HG03135 (cell line): ENCODE results near the gene CMC1.

Experiments
- ATAC-seq: cut with Tn5 transposase; IDR thresholded peaks from one replicate; pipeline ENCODE4 v1.9.1; 2021; ENCODE audit warnings: mild to moderate bottlenecking, moderate library complexity; ENCODE audit not compliant: unreplicated experiment

Gene CMC1

DNA sequence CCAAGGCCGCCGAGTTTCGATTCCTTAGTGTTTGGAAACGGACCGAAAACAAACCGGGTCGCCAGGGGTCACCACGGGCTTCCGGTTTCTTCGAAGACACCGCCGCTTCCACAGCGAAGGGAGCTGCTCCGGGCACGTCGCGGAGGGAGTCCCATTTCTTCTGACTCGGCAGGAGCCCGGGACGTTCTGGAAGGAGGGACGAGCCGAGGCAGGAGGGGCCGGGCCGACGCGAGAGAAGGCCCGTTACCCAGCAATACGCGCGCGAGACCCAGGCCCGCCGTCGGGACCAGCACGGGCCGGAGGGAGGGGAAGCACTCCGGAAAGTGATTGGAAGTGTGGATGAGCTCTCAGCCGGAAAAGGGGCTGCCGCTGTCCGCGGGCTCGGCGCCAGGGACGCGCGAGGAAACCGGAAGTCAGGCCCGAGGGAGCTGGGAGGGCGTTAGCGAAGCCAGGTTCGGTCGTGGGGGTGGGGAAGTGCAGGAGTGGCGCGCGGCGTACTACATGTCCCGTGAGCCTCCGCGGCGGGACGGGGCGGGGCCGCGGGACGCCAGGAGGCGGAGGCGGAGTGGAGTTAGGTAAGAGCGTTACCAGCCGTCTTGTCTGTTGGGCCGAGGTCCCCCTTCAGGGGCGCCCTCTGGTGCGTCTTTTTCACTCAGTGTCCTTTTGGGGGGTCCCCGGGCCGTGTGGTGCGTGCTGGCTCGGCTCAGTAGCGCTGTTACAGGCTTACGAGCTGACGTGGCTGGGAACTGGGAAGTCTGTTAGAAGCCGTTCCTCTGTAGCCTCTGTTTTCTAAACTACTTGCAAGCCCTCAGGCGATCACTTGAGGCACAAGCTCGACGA, 107.4 kb downstream of the CMC1 start, which contains the start of the genes AZI2 and ZCWPW2:
TSS of gene AZI2 (minus strand) at position 196 of the 840 bp plus-strand sequence. CDS start 8,207 bp downstream, outside the sequence.
TSS of gene ZCWPW2 (plus strand) at position 93 of the 840 bp plus-strand sequence. CDS start 64,348 bp downstream, outside the sequence.
- peak; percentile 89 for ATAC-seq

DNA sequence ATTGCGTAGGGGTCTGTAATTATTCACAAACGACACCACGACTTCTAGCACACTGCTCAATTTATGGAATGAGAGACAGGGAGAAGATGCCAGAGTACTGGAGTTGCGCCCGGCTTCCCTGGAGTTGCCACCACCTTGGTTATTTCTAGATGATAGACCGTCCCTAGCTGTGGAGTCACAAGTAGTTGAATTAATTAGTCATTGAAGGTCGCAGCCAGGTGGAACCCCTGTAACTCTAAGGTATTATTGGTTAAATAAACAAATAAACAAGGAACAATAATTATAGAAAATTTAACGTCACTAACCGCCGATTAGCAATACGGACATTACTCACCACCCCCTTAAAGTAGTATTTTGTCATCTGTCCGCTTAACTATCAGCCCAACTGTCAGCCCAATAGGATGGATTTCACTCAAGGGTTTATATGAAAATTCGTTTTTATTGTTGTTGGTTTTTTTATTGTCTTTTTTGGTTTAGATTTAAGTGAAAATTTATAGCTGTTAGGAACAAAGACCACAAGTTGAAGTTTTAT, 108.1 kb downstream of the CMC1 start:
- ATAC-seq, result no peak
